Calu3 (cell line): ENCODE results near the gene FKBP7. TPM values are rescaled to one million over a fixed set of nuclear protein-coding genes. Genes with fewer than 3 reads are reported as not detected.

Source experiments
- BruUV-seq: library from RNA; stranded (reverse); fragments of 400-500 nt; replicated peaks from 2 replicates; lab custom pipeline; 2021; lab: Mats Ljungman, UMichigan
- CTCF ChIA-PET: fragments of 300-600 bp; sonication (Branson Sonifier 250); formaldehyde crosslinking; loops from one replicate; lab custom pipeline; 2022; ENCODE audit warnings: antibody characterized with exemption; lab: Charles Lee
- DNase-seq: peaks from one replicate; pipeline ENCODE4 v3.0.0; 2022
- H3K27ac Mint-ChIP-seq: one replicate; pipeline ENCODE4 v1.8.0; 2022; ENCODE audit warnings: mixed read lengths; ENCODE audit not compliant: unreplicated experiment
- H3K27me3 Mint-ChIP-seq: one replicate; pipeline ENCODE4 v1.8.0; 2022; ENCODE audit warnings: mixed read lengths; ENCODE audit not compliant: unreplicated experiment
- H3K36me3 Mint-ChIP-seq: one replicate; pipeline ENCODE4 v1.8.0; 2022; ENCODE audit warnings: mild to moderate bottlenecking, moderate library complexity, mixed read lengths; ENCODE audit not compliant: insufficient read depth, unreplicated experiment
- H3K4me1 Mint-ChIP-seq: one replicate; pipeline ENCODE4 v1.8.0; 2022; ENCODE audit warnings: mild to moderate bottlenecking, low read depth, mixed read lengths; ENCODE audit not compliant: unreplicated experiment
- H3K4me3 Mint-ChIP-seq: one replicate; pipeline ENCODE4 v1.8.0; 2022; ENCODE audit warnings: mild to moderate bottlenecking, low read depth, moderate library complexity, mixed read lengths; ENCODE audit not compliant: unreplicated experiment
- H3K9me3 Mint-ChIP-seq: one replicate; pipeline ENCODE4 v1.8.0; 2022; ENCODE audit warnings: low read depth, mixed read lengths; ENCODE audit not compliant: unreplicated experiment
- CTCF ChIP-seq: fragments of 200-600 bp; IDR thresholded peaks from one replicate; pipeline ENCODE4 v1.8.0; 2022; ENCODE audit warnings: antibody characterized with exemption; ENCODE audit not compliant: unreplicated experiment
- intact Hi-C: fragments of 100-400 bp; cut with micrococcal nuclease; formaldehyde crosslinking; loops from one replicate; pipeline ENCODE4 v1.10.0; 2022; ENCODE audit not compliant: unreplicated experiment
- total RNA-seq: library from RNA; stranded (reverse); gene quantifications from 2 replicates; pipeline ENCODE4 v1.2.3, GENCODE V29; 2022

Gene FKBP7
- total RNA-seq, 1 experiment from 2014 or later = 8.9 TPM

DNA sequence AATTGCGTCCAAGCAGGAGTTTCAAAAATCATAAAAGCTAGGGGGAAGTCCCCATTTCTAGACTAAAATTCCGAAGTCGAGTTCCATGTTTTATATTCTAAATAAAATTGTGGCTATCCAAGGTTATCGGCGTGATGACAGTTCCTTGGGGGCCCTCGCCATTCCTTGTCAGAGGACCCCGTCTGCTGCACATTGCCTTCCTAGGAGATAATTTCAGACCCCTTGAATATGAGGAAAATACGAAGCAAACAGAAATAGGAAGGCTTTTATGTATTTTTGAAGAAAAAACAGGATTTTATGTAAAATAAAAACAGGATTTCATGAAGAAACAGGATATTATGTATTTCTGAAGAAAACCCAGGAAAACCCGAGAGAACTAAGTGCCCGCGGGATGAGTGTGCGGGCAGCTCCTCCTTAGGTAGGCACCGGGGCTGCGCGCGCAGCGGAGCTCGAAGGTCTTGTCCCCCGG is 1.4 kb upstream of the FKBP7 start:
- peaks cover 42% of the 10 kb centered on the region for H3K36me3 Mint-ChIP-seq
- H3K27me3 Mint-ChIP-seq = no peaks in the 10 kb centered on the region
- TF ChIP-seq CTCF = no peak
- no peak for DNase-seq
- no peaks in the 10 kb centered on the region for H3K9me3 Mint-ChIP-seq
- peak overlapping the region; percentile 94 for H3K4me3 Mint-ChIP-seq
- CTCF ChIA-PET = interaction anchor here (0.6 kb wide), 1 partner anchor 42 kb away, joined by 3 read pairs; no protein-coding TSS in a partner anchor
- peaks cover 28% of the 10 kb centered on the region for H3K4me1 Mint-ChIP-seq
- H3K27ac Mint-ChIP-seq = peak overlapping the region; percentile 89
- BruUV-seq = no TSS peak
- intact Hi-C loops = loop anchor here (2.0 kb wide), 1 partner anchor 43 kb away; no protein-coding TSS in a partner anchor

DNA sequence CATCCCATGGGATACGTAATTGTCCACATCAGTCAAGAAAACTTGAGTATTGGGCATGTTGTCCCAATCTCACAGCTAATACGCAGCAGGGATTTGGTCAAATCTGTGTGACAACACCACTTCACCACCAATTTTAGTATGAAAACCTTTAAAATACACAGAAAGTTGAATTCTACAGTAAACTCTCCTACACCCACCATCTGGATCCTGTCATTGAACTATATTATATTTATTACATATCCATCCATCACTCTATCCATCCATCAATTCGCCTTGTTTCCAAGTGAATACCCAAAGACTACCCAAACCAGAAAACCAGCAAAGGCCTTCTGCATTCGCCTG is 846 bp upstream of the FKBP7 start:
- no TSS peak for BruUV-seq
- no peak for DNase-seq
- Mint-ChIP-seq H3K4me3 (peak overlapping the region; percentile 94), H3K27me3 (no peaks in the 10 kb centered on the region), H3K27ac (peak overlapping the region; percentile 89), H3K9me3 (no peaks in the 10 kb centered on the region), H3K4me1 (peaks cover 23% of the 10 kb centered on the region), H3K36me3 (peaks cover 37% of the 10 kb centered on the region)
- intact Hi-C loops = loop anchor here (2.0 kb wide), 1 partner anchor 44 kb away; no protein-coding TSS in a partner anchor
- no peak for TF ChIP-seq CTCF
- CTCF ChIA-PET = no interaction called here

DNA sequence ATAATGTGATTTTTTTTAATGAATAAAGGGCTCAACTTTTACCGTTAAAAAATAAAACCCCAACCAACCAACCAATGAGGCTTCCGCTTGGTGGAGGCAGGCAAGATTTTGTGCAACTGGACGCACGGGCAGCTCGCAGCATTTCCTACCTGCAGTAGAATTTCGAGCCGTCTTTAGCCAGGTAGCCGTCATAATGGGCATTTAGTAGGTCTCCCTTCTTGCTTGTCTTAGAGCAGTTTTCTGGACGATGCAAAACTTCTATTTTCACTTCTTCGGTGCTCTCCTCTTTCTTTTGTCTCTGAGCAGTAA is 316 bp downstream of the FKBP7 start:
- Mint-ChIP-seq H3K27me3 (no peaks in the 10 kb centered on the region), H3K9me3 (no peaks in the 10 kb centered on the region), H3K27ac (peak overlapping the region; percentile 89), H3K36me3 (peaks cover 37% of the 10 kb centered on the region), H3K4me3 (peak overlapping the region; percentile 94), H3K4me1 (peaks cover 22% of the 10 kb centered on the region)
- CTCF ChIA-PET = interaction anchor here (0.7 kb wide), 1 partner anchor 27 kb away, joined by 3 read pairs; the partner anchor contains the start of genes PJVK and PRKRA
- BruUV-seq = TSS peak; percentile 89
- intact Hi-C loops = loop anchor here (2.0 kb wide), 1 partner anchor 45 kb away; no protein-coding TSS in a partner anchor
- TF ChIP-seq CTCF = no peak
- DNase-seq = peak; percentile 11

GRCh38 chr2:178477443-178478129 is 814 bp downstream of the FKBP7 start:
- Mint-ChIP-seq H3K27me3 (no peaks in the 10 kb centered on the region), H3K4me1 (peaks cover 17% of the 10 kb centered on the region), H3K36me3 (peaks cover 37% of the 10 kb centered on the region), H3K4me3 (peak overlapping the region; percentile 94), H3K27ac (peak overlapping the region; percentile 89), H3K9me3 (no peaks in the 10 kb centered on the region)
- no TSS peak for BruUV-seq
- no peak for DNase-seq
- CTCF ChIA-PET = interaction anchor here (0.7 kb wide), 1 partner anchor 27 kb away, joined by 3 read pairs; the partner anchor contains the start of genes PJVK and PRKRA
- intact Hi-C loops = loop anchor here (2.0 kb wide), 1 partner anchor 45 kb away; no protein-coding TSS in a partner anchor
- no peak for TF ChIP-seq CTCF
